GM21737 (cell line): ENCODE measurements around the gene STK32A.

Experiments used
- ATAC-seq: cut with Tn5 transposase; IDR thresholded peaks from one replicate; pipeline ENCODE4 v1.9.1; 2021; ENCODE audit warnings: mild to moderate bottlenecking, moderate library complexity; ENCODE audit not compliant: unreplicated experiment

The STK32A gene

DNA sequence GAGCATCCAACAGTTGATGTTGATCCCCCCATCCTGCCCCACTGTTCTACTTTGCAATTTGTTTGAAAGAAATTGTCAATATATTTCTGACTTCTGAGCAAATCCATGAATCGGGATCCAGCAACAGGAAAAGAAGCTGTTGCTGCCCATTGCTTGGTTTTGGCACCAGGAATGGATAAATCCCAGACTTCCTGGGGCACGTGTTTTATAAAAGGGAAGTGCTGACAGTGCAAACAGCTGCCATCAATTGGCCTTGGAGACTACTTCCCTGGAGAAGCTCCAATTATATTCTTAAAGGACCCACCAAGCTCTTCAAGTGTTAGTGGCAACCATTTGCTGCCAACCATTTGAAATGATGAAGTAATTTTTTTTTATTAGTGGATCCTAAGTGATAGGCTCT, 13.7 kb downstream of the STK32A start:
- ATAC-seq, result no peak

- no peak for ATAC-seq
Observed at GRCh38 chr5:147259837-147260236, 25.0 kb downstream of the STK32A start.

DNA sequence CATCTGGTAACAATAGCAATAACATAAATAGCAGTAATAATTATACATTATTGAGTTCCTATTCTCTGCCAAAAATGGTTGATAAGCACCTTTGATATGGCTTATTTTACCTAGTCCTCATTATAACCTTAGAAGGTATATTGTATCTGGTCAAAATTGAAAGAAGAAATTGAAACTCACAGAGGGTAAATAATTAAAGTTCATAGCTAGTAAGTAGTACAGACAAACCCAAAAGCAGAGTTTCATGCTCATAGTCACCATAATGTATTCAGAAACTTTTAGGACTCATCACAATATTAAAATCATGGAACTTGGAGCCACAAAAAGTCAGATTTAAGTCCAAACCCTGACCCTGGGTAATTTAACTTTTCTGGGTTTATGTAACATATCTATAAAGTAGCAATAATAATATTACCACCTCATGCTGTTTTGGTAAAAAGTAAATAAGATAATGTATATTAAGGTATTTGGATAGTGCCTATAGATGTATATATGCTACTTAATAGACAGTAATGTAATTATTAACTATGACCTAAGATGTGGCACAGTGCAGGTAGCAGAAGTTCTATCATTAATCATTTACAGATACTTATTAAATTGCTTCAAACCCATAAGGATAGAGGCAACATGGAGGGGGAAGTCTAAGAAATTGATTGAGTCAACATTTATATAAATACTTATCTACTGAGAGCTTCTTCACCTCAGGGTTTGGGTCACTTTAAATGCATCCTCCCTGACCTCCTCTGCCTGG, 32.4 kb downstream of the STK32A start:
- ATAC-seq, result no peak

- no peak for ATAC-seq
Observed at GRCh38 chr5:147276497-147276896, 41.7 kb downstream of the STK32A start.

- no peak for ATAC-seq
Observed at GRCh38 chr5:147286296-147286695, 51.5 kb downstream of the STK32A start.

GRCh38 chr5:147287110-147287509, 52.3 kb downstream of the STK32A start:
- ATAC-seq, result no peak

- ATAC-seq, result no peak
Observed at GRCh38 chr5:147290261-147290660, 55.4 kb downstream of the STK32A start.

DNA sequence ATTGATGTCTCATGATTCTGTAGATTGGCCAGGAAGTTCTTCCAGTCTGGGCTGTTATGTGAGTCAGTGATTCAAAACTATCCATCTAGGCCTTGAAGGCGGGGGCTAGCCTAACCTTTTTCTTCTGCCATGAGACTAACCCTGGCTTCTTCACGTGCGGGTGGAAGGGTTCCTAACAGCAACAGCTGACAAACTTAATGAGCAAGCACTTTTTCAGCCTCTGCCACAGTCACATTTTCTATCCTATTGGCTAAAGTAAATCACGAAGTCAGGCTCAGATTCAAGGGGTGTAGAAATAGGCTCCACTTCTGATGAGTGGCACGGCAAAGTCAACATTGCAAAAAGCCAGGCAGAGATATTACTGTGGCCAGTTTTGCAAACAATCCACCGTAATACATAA, 68.4 kb downstream of the STK32A start:
- no peak for ATAC-seq

- ATAC-seq, result no peak
Observed at GRCh38 chr5:147303976-147304375, 69.2 kb downstream of the STK32A start.

GRCh38 chr5:147305147-147305546, 70.3 kb downstream of the STK32A start:
- ATAC-seq, result no peak

GRCh38 chr5:147306351-147306750, 71.5 kb downstream of the STK32A start:
- no peak for ATAC-seq

DNA sequence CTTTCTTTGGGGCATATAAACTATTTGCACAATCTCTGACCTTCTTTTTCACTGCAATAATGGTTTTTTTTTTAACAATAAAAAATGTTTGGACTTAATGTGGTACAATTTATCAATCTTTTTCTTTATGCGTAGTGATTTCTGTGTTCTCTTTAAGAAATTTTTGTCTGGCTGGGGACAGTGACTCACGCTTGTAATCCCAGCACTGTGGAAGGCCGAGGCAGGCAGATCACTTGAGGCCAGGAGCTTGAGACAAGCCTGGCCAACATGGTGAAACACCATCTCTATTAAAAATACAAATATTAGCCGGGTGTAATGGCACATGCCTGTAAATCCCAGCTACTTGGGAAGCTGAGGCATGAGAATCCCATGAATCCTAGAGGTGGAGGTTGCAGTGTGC, 72.3 kb downstream of the STK32A start:
- ATAC-seq, result no peak

DNA sequence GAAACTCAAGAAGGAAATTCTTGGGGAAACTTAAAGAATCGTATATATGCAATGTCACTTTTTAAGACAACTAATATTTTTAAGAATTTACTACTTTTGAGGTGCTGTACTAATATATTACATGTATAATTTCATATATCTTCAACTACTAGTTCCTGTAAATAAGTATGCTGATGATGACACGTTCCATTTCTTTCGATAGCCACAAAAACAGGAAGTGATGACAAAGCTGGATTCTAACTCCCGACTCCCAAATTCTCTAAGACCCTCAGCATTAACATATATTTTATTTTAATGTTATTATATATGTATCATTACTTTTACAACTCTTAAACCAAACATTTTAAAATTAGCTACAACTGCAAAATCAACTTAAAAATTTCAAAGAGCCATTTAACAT, 74.8 kb downstream of the STK32A start:
- no peak for ATAC-seq

GRCh38 chr5:147310059-147310704, 75.4 kb downstream of the STK32A start:
- ATAC-seq, result no peak

GRCh38 chr5:147317978-147318684, 83.3 kb downstream of the STK32A start:
- no peak for ATAC-seq

GRCh38 chr5:147321569-147321968, 86.7 kb downstream of the STK32A start:
- ATAC-seq, result no peak

- ATAC-seq, result no peak
Observed at GRCh38 chr5:147327421-147327820, 92.6 kb downstream of the STK32A start.

DNA sequence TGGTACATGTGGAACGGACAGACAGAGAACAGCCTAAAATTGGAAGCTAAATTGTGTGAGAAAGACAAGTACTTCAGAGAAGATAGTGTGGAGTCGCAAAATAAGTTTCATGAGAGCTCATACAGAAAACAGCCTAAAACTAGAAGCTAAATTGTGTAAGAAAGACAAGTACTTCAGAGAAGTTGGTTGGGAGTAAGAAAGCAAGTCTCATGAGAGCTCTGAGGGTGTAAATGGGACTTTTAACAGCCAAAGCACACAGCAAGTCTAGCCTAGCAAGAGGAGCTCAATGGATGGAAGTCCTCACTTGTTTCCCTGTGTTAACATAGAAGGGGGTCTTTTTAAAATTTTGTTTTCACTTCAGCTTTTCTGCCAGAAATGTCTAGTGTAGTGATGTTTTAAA, 93.1 kb downstream of the STK32A start:
- no peak for ATAC-seq

DNA sequence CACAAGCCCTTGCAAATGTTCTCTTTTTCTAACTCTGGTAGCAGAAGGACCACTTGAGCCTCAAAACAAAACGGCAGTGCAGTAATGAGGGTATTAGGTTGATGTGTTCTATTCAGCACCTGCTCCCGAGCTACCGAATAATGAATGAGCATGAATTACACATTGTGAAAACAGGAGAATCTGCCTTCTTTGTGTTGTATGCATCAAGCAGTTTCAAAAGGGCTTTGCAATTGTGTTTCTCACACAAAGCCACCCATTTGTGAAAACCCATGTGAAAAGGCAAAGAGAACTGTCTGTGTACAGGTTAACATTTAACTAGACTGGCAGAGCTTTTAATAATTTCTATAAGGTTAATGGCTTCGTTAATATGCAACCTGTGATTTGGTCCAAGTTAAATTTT, 97.8 kb downstream of the STK32A start:
- no peak for ATAC-seq

DNA sequence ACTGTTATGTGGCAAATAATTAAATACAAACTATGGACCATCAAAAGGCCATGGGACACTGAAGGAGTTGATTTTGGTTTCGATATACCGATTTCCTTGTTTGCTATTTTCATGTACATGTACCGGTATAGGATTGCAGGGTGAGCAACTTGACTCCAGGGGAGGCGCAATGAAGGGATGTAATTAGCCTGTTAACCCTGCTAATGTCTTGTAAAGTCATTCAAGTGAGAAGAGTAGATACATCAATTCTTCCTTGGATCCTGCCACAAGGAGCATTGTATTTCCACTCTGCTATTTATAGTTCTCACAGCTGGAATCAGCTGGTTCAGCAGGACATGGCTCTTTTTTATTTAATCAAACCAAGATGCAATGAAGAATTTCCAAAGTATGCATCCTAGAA, 102.0 kb downstream of the STK32A start:
- no peak for ATAC-seq

- no peak for ATAC-seq
Observed at GRCh38 chr5:147339313-147339712, 104.5 kb downstream of the STK32A start.

DNA sequence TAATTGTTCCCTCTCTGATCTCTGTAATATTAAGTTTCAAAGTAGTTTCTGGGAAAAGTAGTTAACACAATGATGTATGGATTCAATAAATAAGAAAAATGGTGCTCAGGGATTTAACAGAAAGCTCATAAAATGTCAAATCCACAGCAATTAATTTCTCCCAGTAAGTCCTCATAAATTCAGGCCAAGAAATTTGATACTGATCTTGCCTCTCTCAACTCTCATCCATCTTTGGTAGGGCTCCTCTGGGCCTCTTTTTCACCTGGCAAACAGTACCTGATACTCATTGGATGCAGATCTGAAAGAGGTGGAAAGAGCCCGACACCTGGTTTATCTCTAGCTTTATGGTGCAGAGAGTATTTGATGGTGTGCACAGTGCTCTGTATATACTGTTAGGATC, 106.1 kb downstream of the STK32A start:
- no peak for ATAC-seq
